ENCODE data around the gene RAB3A.

RAB3A gene

DNA sequence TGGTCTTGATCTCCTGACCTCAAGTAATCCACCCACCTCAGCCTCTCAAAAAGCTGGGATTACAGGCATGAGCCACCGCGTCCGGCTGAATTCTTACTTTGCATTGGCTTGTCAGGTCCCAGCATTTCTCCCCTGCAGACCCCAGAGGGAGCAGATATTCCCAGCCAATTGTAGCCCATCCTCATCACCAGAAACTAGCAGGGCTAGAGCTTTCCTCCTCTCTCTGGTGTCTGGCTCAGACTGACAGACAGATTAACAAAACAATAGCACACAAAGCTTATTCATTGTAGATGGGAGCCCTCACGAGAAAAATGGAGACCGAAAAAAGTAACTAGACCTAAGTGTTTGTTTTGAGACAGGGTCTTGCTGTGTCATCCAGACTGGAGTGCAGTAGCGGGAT lies 18.3 kb downstream of the RAB3A start:
- no peak for TF ChIP-seq SIN3A (IDR thresholded peaks at IDR 0.05; ENCODE audit: borderline replicate concordance, insufficient read depth, low read length)
- no peak for TF ChIP-seq POLR2AphosphoS5 (IDR thresholded peaks at IDR 0.05; ENCODE audit: low read depth, low read length)
- TF ChIP-seq FOXP2 (optimal IDR thresholded peaks at IDR 0.05; ENCODE audit: borderline replicate concordance, extremely low read depth, extremely low read length, insufficient read depth) = no peak
- TF ChIP-seq TAF1 (IDR thresholded peaks at IDR 0.05; ENCODE audit: borderline replicate concordance, insufficient read depth, low read length) = no peak
- no peak for TF ChIP-seq REST (IDR thresholded peaks at IDR 0.05; ENCODE audit: insufficient read depth in 1 of 2, low read depth in 2 of 2, low read length in 2 of 2)

DNA sequence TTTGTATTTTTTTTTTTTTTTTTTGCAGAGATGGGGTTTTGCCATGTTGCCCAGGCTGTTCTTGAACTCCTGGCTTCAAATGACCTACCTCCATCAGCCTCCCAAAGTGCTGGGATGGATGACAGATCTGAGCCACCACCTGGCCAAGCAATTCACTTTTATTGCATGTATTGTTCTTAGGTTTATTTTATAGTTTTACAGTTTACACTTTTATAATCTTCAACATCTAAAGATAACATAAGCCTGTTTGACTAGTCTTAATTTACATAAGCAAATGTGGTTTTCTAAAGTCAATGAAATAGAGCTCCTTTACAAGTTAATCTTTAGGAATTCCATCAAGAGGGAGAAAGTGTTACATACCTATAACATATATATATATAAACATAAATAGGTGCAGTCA lies 20.3 kb downstream of the RAB3A start:
- no peak for TF ChIP-seq POLR2AphosphoS5 (IDR thresholded peaks at IDR 0.05; ENCODE audit: low read depth, low read length)
- no peak for TF ChIP-seq FOXP2 (optimal IDR thresholded peaks at IDR 0.05; ENCODE audit: borderline replicate concordance, extremely low read depth, extremely low read length, insufficient read depth)
- TF ChIP-seq REST (IDR thresholded peaks at IDR 0.05; ENCODE audit: insufficient read depth in 1 of 2, low read depth in 2 of 2, low read length in 2 of 2) = no peak
- no peak for TF ChIP-seq SIN3A (IDR thresholded peaks at IDR 0.05; ENCODE audit: borderline replicate concordance, insufficient read depth, low read length)
- no peak for TF ChIP-seq TAF1 (IDR thresholded peaks at IDR 0.05; ENCODE audit: borderline replicate concordance, insufficient read depth, low read length)

DNA sequence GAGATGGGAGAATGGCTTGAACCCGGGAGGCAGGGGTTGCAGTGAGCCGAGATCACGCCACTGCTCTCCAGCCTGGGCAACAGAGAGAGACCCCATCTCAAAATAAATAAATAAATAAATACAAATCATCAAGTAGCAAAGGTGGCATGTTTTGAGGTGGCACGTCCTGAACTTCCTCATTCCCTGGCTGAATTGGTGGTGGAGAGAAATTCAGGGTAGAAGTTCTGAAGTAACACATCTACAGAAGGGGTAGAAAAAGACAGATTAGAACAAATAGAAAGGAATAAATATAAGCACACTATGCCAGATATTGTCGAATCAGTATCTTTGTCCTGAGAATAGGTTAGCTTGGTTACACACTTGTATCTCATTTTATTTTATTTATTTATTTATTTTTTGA lies 23.9 kb downstream of the RAB3A start:
- TF ChIP-seq TAF1 (IDR thresholded peaks at IDR 0.05; ENCODE audit: borderline replicate concordance, insufficient read depth, low read length) = no peak
- TF ChIP-seq POLR2AphosphoS5 (IDR thresholded peaks at IDR 0.05; ENCODE audit: low read depth, low read length) = no peak
- no peak for TF ChIP-seq SIN3A (IDR thresholded peaks at IDR 0.05; ENCODE audit: borderline replicate concordance, insufficient read depth, low read length)
- no peak for TF ChIP-seq FOXP2 (optimal IDR thresholded peaks at IDR 0.05; ENCODE audit: borderline replicate concordance, extremely low read depth, extremely low read length, insufficient read depth)
- TF ChIP-seq REST (IDR thresholded peaks at IDR 0.05; ENCODE audit: insufficient read depth in 1 of 2, low read depth in 2 of 2, low read length in 2 of 2) = no peak

DNA sequence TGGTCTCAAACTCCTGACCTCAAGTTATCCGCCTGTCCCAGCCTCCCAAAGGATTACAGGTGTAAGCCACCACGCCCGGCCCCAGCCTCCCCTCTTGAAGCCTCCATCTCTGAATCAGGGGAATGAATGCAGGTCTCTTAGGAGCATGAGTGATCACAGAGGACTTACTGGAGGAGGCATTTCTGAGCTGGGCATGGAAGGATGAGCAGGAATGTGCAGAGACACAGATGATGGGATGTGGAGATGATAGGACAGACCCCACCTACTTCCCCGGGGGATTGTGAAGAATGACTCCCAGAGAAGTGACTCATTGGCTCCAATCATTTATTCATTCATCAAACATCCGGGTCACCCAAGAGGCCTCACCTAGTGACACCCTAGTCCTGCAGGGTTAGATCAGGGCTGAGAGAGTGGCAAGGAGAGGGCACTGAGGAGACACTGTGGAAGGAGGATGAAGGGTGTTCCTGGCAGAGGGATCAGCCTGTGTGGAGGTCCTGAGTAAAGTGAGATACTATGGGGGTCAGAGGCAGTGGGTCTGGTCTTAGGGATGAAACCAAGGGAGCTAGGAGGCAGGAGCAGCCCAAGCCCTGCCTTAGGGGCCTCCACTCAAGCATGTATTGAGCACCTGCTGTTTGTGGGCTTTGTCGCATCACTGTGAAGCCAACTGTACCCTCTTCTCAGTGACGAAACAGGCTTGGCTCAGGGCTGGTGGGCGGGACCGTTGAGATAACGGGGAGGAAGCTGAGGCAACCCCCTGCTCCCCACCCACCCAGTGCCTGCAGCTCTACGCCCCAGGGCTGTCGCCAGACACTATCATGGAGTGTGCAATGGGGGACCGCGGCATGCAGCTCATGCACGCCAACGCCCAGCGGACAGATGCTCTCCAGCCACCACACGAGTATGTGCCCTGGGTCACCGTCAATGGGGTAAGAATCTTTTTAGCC lies 27.2 kb downstream of the RAB3A start:
- TF ChIP-seq FOXP2 (optimal IDR thresholded peaks at IDR 0.05; ENCODE audit: borderline replicate concordance, extremely low read depth, extremely low read length, insufficient read depth) = no peak
- no peak for TF ChIP-seq POLR2AphosphoS5 (IDR thresholded peaks at IDR 0.05; ENCODE audit: low read depth, low read length)
- no peak for TF ChIP-seq TAF1 (IDR thresholded peaks at IDR 0.05; ENCODE audit: borderline replicate concordance, insufficient read depth, low read length)
- TF ChIP-seq SIN3A (IDR thresholded peaks at IDR 0.05; ENCODE audit: borderline replicate concordance, insufficient read depth, low read length) = no peak
- no peak for TF ChIP-seq REST (IDR thresholded peaks at IDR 0.05; ENCODE audit: insufficient read depth in 1 of 2, low read depth in 2 of 2, low read length in 2 of 2)

Measured in PFSK-1 (cell line).